HepG2 (cell line): Measurements from ENCODE around the gene SNAI1. TPM values are rescaled to one million over a fixed set of nuclear protein-coding genes. Genes with fewer than 3 reads are reported as not detected.

ENCODE experiments used
- ATF4 ChIP-seq, 2 experiments: fragments of 450-650 bp in 1 of 2; sonication (generic) in 1 of 2; formaldehyde crosslinking; IDR thresholded peaks; 2 replicates each; pipeline versions ENCODE4 v1.5.0 to v1.8.0; 2020 to 2022; ENCODE audit warnings: mild to moderate bottlenecking in 1 of 2, missing genetic modification reagents in 1 of 2
- HIVEP1 ChIP-seq: sonication (generic); formaldehyde crosslinking; IDR thresholded peaks from 2 replicates; pipeline ENCODE4 v1.4.0; 2020; ENCODE audit warnings: mild to moderate bottlenecking, missing genetic modification reagents
- MEIS1 ChIP-seq: sonication (generic); formaldehyde crosslinking; IDR thresholded peaks from 2 replicates; pipeline ENCODE4 v1.9.0; 2021; ENCODE audit warnings: mild to moderate bottlenecking, missing genetic modification reagents, moderate library complexity, borderline replicate concordance
- NR0B2 ChIP-seq: sonication (generic); formaldehyde crosslinking; IDR thresholded peaks from 2 replicates; pipeline ENCODE4 v1.4.0; 2020; ENCODE audit warnings: mild to moderate bottlenecking, missing genetic modification reagents
- PHF21A ChIP-seq: sonication (generic); formaldehyde crosslinking; IDR thresholded peaks from 2 replicates; pipeline ENCODE4 v1.5.0; 2020; ENCODE audit warnings: mild to moderate bottlenecking, missing genetic modification reagents
- SOX6 ChIP-seq, 2 experiments: fragments of 450-650 bp in 1 of 2; sonication (generic) in 1 of 2; formaldehyde crosslinking in 1 of 2; IDR thresholded peaks; 2 replicates each; pipeline versions ENCODE4 v1.4.0 to v1.6.1; 2017 to 2020; ENCODE audit warnings: antibody characterized with exemption in 1 of 2, mild to moderate bottlenecking in 1 of 2, missing genetic modification reagents in 1 of 2
- SRSF9 ChIP-seq: fragments of 200-400 bp; formaldehyde crosslinking; IDR thresholded peaks from 2 replicates; pipeline ENCODE4 v1.6.1; 2018; ENCODE audit warnings: borderline replicate concordance, mild to moderate bottlenecking, low read depth, low read length; ENCODE audit not compliant: insufficient read depth, poor library complexity, severe bottlenecking
- SUZ12 ChIP-seq: fragments of 150-350 bp; IDR thresholded peaks from 2 replicates; pipeline ENCODE4 v1.6.1; 2014; ENCODE audit warnings: low read depth, low read length
- TAF1 ChIP-seq: sonication (generic); formaldehyde crosslinking; IDR thresholded peaks from 2 replicates; pipeline ENCODE4 v1.4.0; 2020; ENCODE audit warnings: missing genetic modification reagents
- THAP9 ChIP-seq: sonication (generic); formaldehyde crosslinking; IDR thresholded peaks from 2 replicates; pipeline ENCODE4; 2020; ENCODE audit warnings: missing genetic modification reagents, mild to moderate bottlenecking, borderline replicate concordance
- ZFP36L2 ChIP-seq: sonication (generic); formaldehyde crosslinking; IDR thresholded peaks from 2 replicates; pipeline ENCODE4 v1.4.0; 2020; ENCODE audit warnings: missing genetic modification reagents
- ZFP37 ChIP-seq: sonication (generic); formaldehyde crosslinking; IDR thresholded peaks from 2 replicates; pipeline ENCODE4 v1.4.0; 2020; ENCODE audit warnings: missing genetic modification reagents, borderline replicate concordance
- ZNF276 ChIP-seq: sonication (generic); formaldehyde crosslinking; IDR thresholded peaks from 2 replicates; pipeline ENCODE4 v1.4.0; 2020; ENCODE audit warnings: mild to moderate bottlenecking, low read depth, missing genetic modification reagents
- ZNF34 ChIP-seq: sonication (generic); formaldehyde crosslinking; IDR thresholded peaks from 2 replicates; pipeline ENCODE4 v1.4.0; 2020; ENCODE audit warnings: mild to moderate bottlenecking, missing genetic modification reagents, borderline replicate concordance
- ZNF430 ChIP-seq: sonication (generic); formaldehyde crosslinking; IDR thresholded peaks from 2 replicates; pipeline ENCODE4 v1.9.0; 2021; ENCODE audit warnings: mild to moderate bottlenecking, missing genetic modification reagents
- ZNF562 ChIP-seq: sonication (generic); formaldehyde crosslinking; IDR thresholded peaks from 2 replicates; pipeline ENCODE4 v1.8.0; 2022; ENCODE audit warnings: missing genetic modification reagents, borderline replicate concordance
- ZNF572 ChIP-seq: sonication (generic); formaldehyde crosslinking; IDR thresholded peaks from 2 replicates; pipeline ENCODE4 v1.5.1; 2020; ENCODE audit warnings: mild to moderate bottlenecking, missing genetic modification reagents
- ZNF768 ChIP-seq: sonication (generic); formaldehyde crosslinking; IDR thresholded peaks from 2 replicates; pipeline ENCODE4 v1.4.0; 2020; ENCODE audit warnings: missing genetic modification reagents
- ZNF777 ChIP-seq: sonication (generic); formaldehyde crosslinking; IDR thresholded peaks from 2 replicates; pipeline ENCODE4 v1.4.0; 2020; ENCODE audit warnings: missing genetic modification reagents
- ZSCAN25 ChIP-seq: sonication (generic); formaldehyde crosslinking; IDR thresholded peaks from 2 replicates; pipeline ENCODE4 v1.8.0; 2022; ENCODE audit warnings: mild to moderate bottlenecking, missing genetic modification reagents
- ZZZ3 ChIP-seq: sonication (generic); formaldehyde crosslinking; IDR thresholded peaks from 2 replicates; pipeline ENCODE4 v1.4.0; 2020; ENCODE audit warnings: missing genetic modification reagents, mild to moderate bottlenecking, borderline replicate concordance
- polyA plus RNA-seq, 8 experiments: library from polyadenylated mRNA; depleted of rRNA in 3 of 8; stranded (reverse) in 7 of 8; unstranded in 1 of 8; fragments of >200 nt; fragmentation: Illumina TruSeq in 4 of 8; extraction: Trizol in 4 of 8; gene quantifications; 2 replicates each; pipeline versions ENCODE4 v1.2.1 to v1.2.3, GENCODE V29; 2011 to 2016; ENCODE audit warnings: low read depth in 4 of 8, missing spikeins in 1 of 8, mixed read lengths in 1 of 8; ENCODE audit not compliant: insufficient read depth in 1 of 8
- total RNA-seq, 5 experiments: library from RNA; depleted of rRNA; stranded (reverse); fragments of >200 nt; fragmentation: Illumina TruSeq; extraction: Trizol; gene quantifications; 2 replicates each; pipeline ENCODE4 v1.2.3, GENCODE V29; 2016; ENCODE audit warnings: low read depth in 1 of 5

Gene SNAI1
- total and polyA plus RNA-seq, 2 of the 13 experiments (the other 11 are each of a cell fraction or from before 2014, with no cell fraction given): 1.3 to 1.4 TPM

GRCh38 chr20:50029697-50030461 lies 47.1 kb downstream of the SNAI1 start (continued):
- TF ChIP-seq ZNF276 (CRISPR knock-in tag) (peak; percentile 71; the same call in 1 of the 2 replicates), ZNF777 (CRISPR knock-in tag) (0 out of 2 replicates have a peak, but pooled peaks have one; percentile 36), PHF21A (0 out of 2 replicates have a peak, but pooled peaks have one; percentile 40), ZFP37 (CRISPR knock-in tag) (no peak), ZZZ3 (CRISPR knock-in tag) (peak; percentile 84), ZFP36L2 (no peak), ZNF562 (CRISPR knock-in tag) (no peak), ZNF768 (CRISPR knock-in tag) (peak; percentile 65), SOX6 (IDR thresholded peaks at IDR 0.05) (no peak), SOX6 (CRISPR knock-in tag; IDR thresholded peaks at IDR 0.05) (peak; percentile 74), MEIS1 (peak; percentile 84), SUZ12 (no peak), TAF1 (CRISPR knock-in tag) (0 out of 2 replicates have a peak, but pooled peaks have one; percentile 44), ZNF572 (peak; percentile 77; the same call in 1 of the 2 replicates), ATF4 (CRISPR knock-in tag; IDR thresholded peaks at IDR 0.05) (peak in 1 of 2 experiments; percentile 76; a peak in 1 of 4 replicates), NR0B2 (CRISPR knock-in tag) (no peak), ZSCAN25 (peak; percentile 84), SRSF9 (no peak), ZNF34 (CRISPR knock-in tag) (peak; percentile 77; the same call in 1 of the 2 replicates), THAP9 (CRISPR knock-in tag) (no peak), HIVEP1 (CRISPR knock-in tag) (peak; percentile 73), ZNF430 (peak; percentile 58; the same call in 1 of the 2 replicates)
